KG1 (cell line): ENCODE results near the gene LENG9.
"Not testable (repeated sequence)": the region's sequence is repeated elsewhere in the genome, so short reads cannot be mapped to it uniquely, and the experiment has no call there.

ENCODE experiments used
- DNase-seq: peaks from one replicate; lab custom pipeline; 2025; lab: John Stamatoyannopoulos, UW

LENG9 gene

GRCh38 chr19:54463531-54464043 is at the start of gene LENG9:
Gene LENG9, minus strand, starts transcription at chr19:54463778. Its CDS starts 252 bp downstream, at chr19:54463526.
- DNase-seq = peak; percentile 80

GRCh38 chr19:54509200-54509940 is 45.8 kb upstream of the LENG9 start:
- not testable (repeated sequence) for DNase-seq

GRCh38 chr19:54508487-54508886 is 44.9 kb upstream of the LENG9 start:
- not testable (repeated sequence) for DNase-seq

- no peak for DNase-seq
Measured at GRCh38 chr19:54507824-54508223, 44.2 kb upstream of the LENG9 start.

GRCh38 chr19:54507038-54507717 is 43.6 kb upstream of the LENG9 start:
- not testable (repeated sequence) for DNase-seq

- no peak for DNase-seq
Measured at GRCh38 chr19:54506079-54506478, 42.5 kb upstream of the LENG9 start.

- DNase-seq = not testable (repeated sequence)
Measured at GRCh38 chr19:54505542-54505941, 42.0 kb upstream of the LENG9 start.

GRCh38 chr19:54502518-54503048 is 39.0 kb upstream of the LENG9 start, which contains the start of gene LAIR2:
Gene LAIR2, plus strand, starts transcription at chr19:54502831. Its CDS starts 88 bp downstream, at chr19:54502919.
- DNase-seq = no peak

- not testable (repeated sequence) for DNase-seq
Measured at GRCh38 chr19:54498451-54498772, 34.8 kb upstream of the LENG9 start.

GRCh38 chr19:54497747-54498450 is 34.3 kb upstream of the LENG9 start:
- not testable (repeated sequence) for DNase-seq

GRCh38 chr19:54495284-54495683 is 31.7 kb upstream of the LENG9 start:
- not testable (repeated sequence) for DNase-seq

GRCh38 chr19:54493967-54494585 is 30.5 kb upstream of the LENG9 start:
- no peak for DNase-seq

- DNase-seq = not testable (repeated sequence)
Measured at GRCh38 chr19:54493056-54493455, 29.5 kb upstream of the LENG9 start.

GRCh38 chr19:54492568-54492967 is 29.0 kb upstream of the LENG9 start:
- no peak for DNase-seq

- no peak for DNase-seq
Measured at GRCh38 chr19:54489766-54490165, 26.2 kb upstream of the LENG9 start.

GRCh38 chr19:54489341-54489740 is 25.8 kb upstream of the LENG9 start:
- no peak for DNase-seq

GRCh38 chr19:54485851-54486250 is 22.3 kb upstream of the LENG9 start:
- DNase-seq = no peak

GRCh38 chr19:54484451-54484850 is 20.9 kb upstream of the LENG9 start:
- no peak for DNase-seq

- no peak for DNase-seq
Measured at GRCh38 chr19:54482889-54483288, 19.3 kb upstream of the LENG9 start.

GRCh38 chr19:54481326-54481930 is 17.9 kb upstream of the LENG9 start:
- DNase-seq = peak; percentile 41

- DNase-seq = no peak
Measured at GRCh38 chr19:54480051-54480450, 16.5 kb upstream of the LENG9 start.
